Measurements from ENCODE around the gene SLAIN2. TPM values are rescaled to one million over a fixed set of nuclear protein-coding genes. Genes with fewer than 3 reads are reported as not detected.
"Not testable (repeated sequence)": the region's sequence is repeated elsewhere in the genome, so short reads cannot be mapped to it uniquely, and the experiment has no call there.

SLAIN2 gene
- 100 to 1,000 TPM in 2 of 12 donors, 10 to 100 TPM in 9, not detected in 1; 55.7 to 115 (median 65.8) TPM for polyA plus RNA-seq (ENCODE audit: insufficient read length in 12 of 12)
- long read RNA-seq, donor 1, full-length matches to known transcripts = 1 of 18 reads
- long read RNA-seq, donor 1, partial matches to known transcripts = 17 of 18 reads
- long read RNA-seq, donor 1, other reads (novel, unspliced or antisense) = 0 of 18 reads
- long read RNA-seq, donor 2, full-length matches to known transcripts = 2 of 9 reads
- long read RNA-seq, donor 2, partial matches to known transcripts = 7 of 9 reads
- long read RNA-seq, donor 2, other reads (novel, unspliced or antisense) = 0 of 9 reads
- long read RNA-seq, donor 3, full-length matches to known transcripts = 1 of 1 reads
- long read RNA-seq, donor 3, partial matches to known transcripts = 0 of 1 reads
- long read RNA-seq, donor 3, other reads (novel, unspliced or antisense) = 0 of 1 reads
- long read RNA-seq, donor 4 = 0 reads
- long read RNA-seq, donor 5, full-length matches to known transcripts = 2 of 38 reads
- long read RNA-seq, donor 5, partial matches to known transcripts = 36 of 38 reads
- long read RNA-seq, donor 5, other reads (novel, unspliced or antisense) = 0 of 38 reads
- long read RNA-seq, donor 6 = 0 reads
- long read RNA-seq, donor 7, full-length matches to known transcripts = 2 of 2 reads
- long read RNA-seq, donor 7, partial matches to known transcripts = 0 of 2 reads
- long read RNA-seq, donor 7, other reads (novel, unspliced or antisense) = 0 of 2 reads
- long read RNA-seq, donor 8, full-length matches to known transcripts = 2 of 41 reads
- long read RNA-seq, donor 8, partial matches to known transcripts = 32 of 41 reads
- long read RNA-seq, donor 8, other reads (novel, unspliced or antisense) = 7 of 41 reads
- long read RNA-seq, donor 9, partial matches to known transcripts = 7 of 7 reads
- long read RNA-seq, donor 9, other reads (novel, unspliced or antisense) = 0 of 7 reads
- long read RNA-seq, donor 10, full-length matches to known transcripts = 2 of 13 reads
- long read RNA-seq, donor 10, partial matches to known transcripts = 5 of 13 reads
- long read RNA-seq, donor 10, other reads (novel, unspliced or antisense) = 6 of 13 reads
- long read RNA-seq, donor 11, full-length matches to known transcripts = 1 of 11 reads
- long read RNA-seq, donor 11, partial matches to known transcripts = 5 of 11 reads
- long read RNA-seq, donor 11, other reads (novel, unspliced or antisense) = 5 of 11 reads

GRCh38 chr4:48340965-48341775 is at the start of gene SLAIN2:
TSS of gene SLAIN2 (plus strand) at chr4:48341529. CDS start at chr4:48341740, 211 bp downstream.
- peak; percentile 97 for DNase-seq

- not testable (repeated sequence) for DNase-seq
These were observed 49.0 kb upstream of the SLAIN2 start for GRCh38 chr4:48292218-48292790.

GRCh38 chr4:48295116-48295515 is 46.2 kb upstream of the SLAIN2 start:
- DNase-seq = no peak

- DNase-seq = no peak
These were observed 45.0 kb upstream of the SLAIN2 start for GRCh38 chr4:48296365-48296764.

- DNase-seq = no peak
These were observed 44.0 kb upstream of the SLAIN2 start for GRCh38 chr4:48297256-48297846.

- DNase-seq = no peak
These were observed 41.8 kb upstream of the SLAIN2 start for GRCh38 chr4:48299560-48299959.

GRCh38 chr4:48300004-48300403 is 41.3 kb upstream of the SLAIN2 start:
- no peak for DNase-seq

- no peak for DNase-seq
These were observed 35.8 kb upstream of the SLAIN2 start for GRCh38 chr4:48305508-48305907.

GRCh38 chr4:48307528-48307927 is 33.8 kb upstream of the SLAIN2 start:
- DNase-seq = no peak

GRCh38 chr4:48308901-48309300 is 32.4 kb upstream of the SLAIN2 start:
- no peak for DNase-seq

- DNase-seq = no peak
These were observed 29.4 kb upstream of the SLAIN2 start for GRCh38 chr4:48311896-48312295.

GRCh38 chr4:48314746-48315145 is 26.6 kb upstream of the SLAIN2 start:
- DNase-seq = not testable (repeated sequence)

- peak; percentile 39 for DNase-seq
These were observed 25.4 kb upstream of the SLAIN2 start for GRCh38 chr4:48315728-48316630.

- DNase-seq = no peak
These were observed 20.0 kb upstream of the SLAIN2 start for GRCh38 chr4:48321312-48321711.

- no peak for DNase-seq
These were observed 19.3 kb upstream of the SLAIN2 start for GRCh38 chr4:48322063-48322462.

- no peak for DNase-seq
These were observed 17.0 kb upstream of the SLAIN2 start for GRCh38 chr4:48324281-48324680.

GRCh38 chr4:48329193-48329592 is 12.1 kb upstream of the SLAIN2 start:
- no peak for DNase-seq

- no peak for DNase-seq
These were observed 11.4 kb upstream of the SLAIN2 start for GRCh38 chr4:48329976-48330375.

Data from muscle of arm (tissue), 14 donors.